B cell (primary cell): ENCODE data around the gene HAUS7.

Experiments used
- EZH2 ChIP-seq: IDR thresholded peaks from 2 replicates; pipeline ENCODE4 v1.6.1; 2012; ENCODE audit warnings: borderline replicate concordance, low read depth, mild to moderate bottlenecking, moderate library complexity, low read length; ENCODE audit not compliant: insufficient read depth, poor library complexity, severe bottlenecking
- TF ChIP-seq, protein P1 (sequence below): fragments of 200-600 bp; IDR thresholded peaks from one replicate; pipeline ENCODE4 v1.8.0; 2022; ENCODE audit warnings: antibody characterized with exemption, mild to moderate bottlenecking

DNA sequence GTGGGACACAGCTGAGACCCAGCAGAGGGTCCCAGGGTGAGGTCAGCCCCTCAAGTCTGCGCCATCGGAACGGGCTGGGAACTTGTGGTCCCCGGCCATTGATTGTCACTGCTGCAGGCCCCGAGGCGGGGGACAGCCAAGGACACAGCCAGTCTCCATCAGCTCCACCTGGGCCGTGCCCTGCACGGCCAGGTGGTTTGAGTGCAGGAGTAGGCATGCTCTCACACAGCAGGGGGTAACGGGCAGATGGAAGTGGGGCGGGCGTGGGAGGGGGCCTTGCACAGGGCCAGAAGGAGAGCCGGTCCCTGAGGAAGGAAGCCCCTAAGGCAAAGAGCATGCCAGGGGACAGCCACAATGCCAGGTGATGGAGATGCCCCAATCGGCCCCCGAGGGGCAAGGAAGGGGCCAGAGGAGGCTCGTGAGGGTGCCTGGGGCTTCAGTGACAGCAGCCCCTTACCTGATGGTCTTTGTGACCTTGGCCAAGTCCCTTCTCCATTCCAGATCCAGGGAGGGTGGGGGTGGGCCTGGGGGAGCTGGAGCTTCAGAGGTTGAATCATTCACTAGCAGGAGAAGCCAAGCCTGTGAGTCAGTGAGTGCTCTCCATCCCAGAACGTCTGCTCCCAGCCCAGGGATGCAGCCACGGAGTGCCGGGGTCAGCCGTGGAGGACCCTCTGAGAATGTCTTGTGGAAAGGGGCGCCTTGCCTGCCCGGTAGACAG lies 49.4 kb upstream of the HAUS7 start:
- TF ChIP-seq, protein P1, sequence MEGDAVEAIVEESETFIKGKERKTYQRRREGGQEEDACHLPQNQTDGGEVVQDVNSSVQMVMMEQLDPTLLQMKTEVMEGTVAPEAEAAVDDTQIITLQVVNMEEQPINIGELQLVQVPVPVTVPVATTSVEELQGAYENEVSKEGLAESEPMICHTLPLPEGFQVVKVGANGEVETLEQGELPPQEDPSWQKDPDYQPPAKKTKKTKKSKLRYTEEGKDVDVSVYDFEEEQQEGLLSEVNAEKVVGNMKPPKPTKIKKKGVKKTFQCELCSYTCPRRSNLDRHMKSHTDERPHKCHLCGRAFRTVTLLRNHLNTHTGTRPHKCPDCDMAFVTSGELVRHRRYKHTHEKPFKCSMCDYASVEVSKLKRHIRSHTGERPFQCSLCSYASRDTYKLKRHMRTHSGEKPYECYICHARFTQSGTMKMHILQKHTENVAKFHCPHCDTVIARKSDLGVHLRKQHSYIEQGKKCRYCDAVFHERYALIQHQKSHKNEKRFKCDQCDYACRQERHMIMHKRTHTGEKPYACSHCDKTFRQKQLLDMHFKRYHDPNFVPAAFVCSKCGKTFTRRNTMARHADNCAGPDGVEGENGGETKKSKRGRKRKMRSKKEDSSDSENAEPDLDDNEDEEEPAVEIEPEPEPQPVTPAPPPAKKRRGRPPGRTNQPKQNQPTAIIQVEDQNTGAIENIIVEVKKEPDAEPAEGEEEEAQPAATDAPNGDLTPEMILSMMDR, result no peak
- TF ChIP-seq EZH2, result no peak
